Peyer's patch (tissue), 4 donors: Measurements from ENCODE around the gene CNTN4. TPM values are rescaled to one million over a fixed set of nuclear protein-coding genes. Genes with fewer than 3 reads are reported as not detected.

Source experiments
- DNase-seq, 3 donors: peaks; one replicate each; pipeline ENCODE4 v3.0.0-alpha.2; 2017 to 2019
- H3K27ac ChIP-seq, 4 donors: fragments of 200-600 bp; sonication (generic); one replicate each; pipeline ENCODE4 v1.5.1; 2016 to 2019
- H3K27me3 ChIP-seq, 2 donors: fragments of 200-600 bp; sonication (generic); one replicate each; pipeline ENCODE4 v1.5.1; 2019
- H3K36me3 ChIP-seq, 3 donors: fragments of 200-600 bp; sonication (generic); one replicate each; pipeline ENCODE4 v1.5.1; 2016 to 2019
- H3K4me1 ChIP-seq, 4 donors: fragments of 200-600 bp; sonication (generic); one replicate each; pipeline ENCODE4 v1.5.1; 2016 to 2019
- H3K4me3 ChIP-seq, 4 donors: fragments of 200-600 bp; sonication (generic); 1 replicate in 3 of 4; 2 replicates in 1 of 4; pipeline ENCODE4 v1.5.1; 2016 to 2019; ENCODE audit warnings: mild to moderate bottlenecking in 1 of 4
- H3K9me3 ChIP-seq, 4 donors: fragments of 200-600 bp; sonication (generic); one replicate each; pipeline ENCODE4 v1.5.1; 2016 to 2019; ENCODE audit warnings: mild to moderate bottlenecking in 1 of 4
- CTCF ChIP-seq, 6 experiments: fragments of 450-650 bp in 4 of 6; fragments of 200-600 bp in 2 of 6; sonication (generic) in 1 of 6; IDR thresholded peaks; one replicate each; pipeline ENCODE4 v1.5.1; 2017 to 2019; ENCODE audit warnings: antibody characterized with exemption in 6 of 6, mild to moderate bottlenecking in 3 of 6, moderate library complexity in 1 of 6
- POLR2A ChIP-seq, 2 donors: fragments of 450-650 bp; IDR thresholded peaks; one replicate each; pipeline ENCODE4 v1.5.1; 2017; ENCODE audit warnings: antibody characterized with exemption in 2 of 2, mild to moderate bottlenecking in 2 of 2, moderate library complexity in 2 of 2
- total RNA-seq, 4 donors: library from RNA; depleted of rRNA; stranded (reverse); fragments of >200 nt; gene quantifications; one replicate each; pipeline ENCODE4 v1.1.0, GENCODE V29; 2016

CNTN4 gene
- total RNA-seq, 4 donors from 2014 or later: 5.4 to 31.1 (median 19.9) TPM

DNA sequence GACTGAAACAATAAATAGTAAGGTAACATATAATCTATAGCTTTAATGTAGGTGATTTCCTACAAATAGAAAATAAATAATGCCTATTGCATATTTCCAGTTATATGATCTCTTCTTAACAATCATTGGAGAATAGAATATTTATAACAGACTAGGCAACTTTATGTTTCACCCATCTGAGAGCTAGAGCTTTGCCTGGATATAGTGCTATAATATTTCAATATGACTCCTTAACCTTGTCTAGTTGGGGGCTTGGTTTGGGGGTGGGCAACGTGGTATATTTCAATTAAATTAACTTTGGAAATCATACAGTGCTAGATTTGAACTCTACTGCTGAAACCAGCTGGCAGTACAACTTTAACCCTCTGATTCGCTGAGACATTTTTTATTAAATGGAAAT is 265.2 kb downstream of the CNTN4 start:
- Histone ChIP-seq H3K4me3 (no peak overlapping the region), H3K36me3 (no peaks in the 10 kb centered on the region), H3K27me3 (no peaks in the 10 kb centered on the region), H3K9me3 (no peaks in the 10 kb centered on the region), H3K4me1 (no peaks in the 10 kb centered on the region), H3K27ac (no peak overlapping the region)
- TF ChIP-seq POLR2A (IDR thresholded peaks at IDR 0.05) (no peak), CTCF (IDR thresholded peaks at IDR 0.05) (no peak)
- no peak for DNase-seq

- Histone ChIP-seq H3K36me3 (no peaks in the 10 kb centered on the region), H3K4me3 (no peak overlapping the region), H3K27me3 (no peaks in the 10 kb centered on the region), H3K9me3 (no peaks in the 10 kb centered on the region), H3K4me1 (no peaks in the 10 kb centered on the region), H3K27ac (no peak overlapping the region)
- TF ChIP-seq POLR2A (IDR thresholded peaks at IDR 0.05) (no peak), CTCF (IDR thresholded peaks at IDR 0.05) (no peak)
- no peak for DNase-seq
These were observed 271.7 kb downstream of the CNTN4 start for GRCh38 chr3:2370317-2370716.

DNA sequence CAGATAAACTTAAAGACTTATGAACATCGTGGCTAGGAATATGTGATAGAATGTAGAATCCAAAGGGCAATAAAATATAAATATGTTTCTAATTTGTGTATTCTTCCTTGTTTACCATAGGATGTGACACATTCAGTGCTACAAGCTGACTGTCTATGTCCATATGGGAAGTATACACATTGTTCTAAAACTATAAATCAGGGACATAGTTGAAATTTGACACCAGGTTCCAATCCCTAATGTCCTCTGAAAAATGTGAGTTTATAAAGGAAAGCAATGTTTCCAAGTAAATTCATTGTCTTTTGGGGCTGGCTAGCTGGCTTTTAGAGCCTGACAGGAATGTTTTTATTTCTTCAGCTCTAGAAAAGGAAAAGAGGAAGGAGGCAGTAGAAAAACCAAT is 273.6 kb downstream of the CNTN4 start:
- H3K9me3 ChIP-seq: no peaks in the 10 kb centered on the region

DNA sequence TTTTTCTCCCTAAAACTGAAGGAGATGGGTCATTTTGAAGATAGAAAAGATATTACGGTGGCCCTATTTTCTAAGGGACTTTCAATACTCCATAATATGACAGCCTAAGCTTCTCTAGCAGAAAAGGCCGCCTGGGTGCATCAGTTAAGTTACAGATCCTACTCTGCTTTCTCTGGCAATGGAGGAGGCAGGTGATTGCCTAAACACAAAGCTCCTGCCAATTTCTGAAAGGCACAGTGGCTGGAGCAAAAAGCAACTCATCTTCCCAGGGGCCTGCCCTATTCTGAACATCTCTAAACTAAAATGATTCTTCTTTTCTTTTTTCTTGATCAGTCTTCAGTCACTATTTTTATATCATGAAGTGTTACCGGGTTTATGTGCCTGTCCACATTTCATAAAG is 276.7 kb downstream of the CNTN4 start:
- H3K27ac ChIP-seq: no peak overlapping the region
- no peaks in the 10 kb centered on the region for H3K4me1 ChIP-seq

More for the DNA sequence above, 273.6 kb downstream of the CNTN4 start:
- no peak overlapping the region for H3K27ac ChIP-seq
- no peaks in the 10 kb centered on the region for H3K36me3 ChIP-seq
- H3K4me3 ChIP-seq: no peak overlapping the region
- DNase-seq: no peak
- TF ChIP-seq POLR2A (IDR thresholded peaks at IDR 0.05) (no peak), CTCF (IDR thresholded peaks at IDR 0.05) (no peak)
- H3K4me1 ChIP-seq: no peaks in the 10 kb centered on the region
- H3K27me3 ChIP-seq: no peaks in the 10 kb centered on the region

DNA sequence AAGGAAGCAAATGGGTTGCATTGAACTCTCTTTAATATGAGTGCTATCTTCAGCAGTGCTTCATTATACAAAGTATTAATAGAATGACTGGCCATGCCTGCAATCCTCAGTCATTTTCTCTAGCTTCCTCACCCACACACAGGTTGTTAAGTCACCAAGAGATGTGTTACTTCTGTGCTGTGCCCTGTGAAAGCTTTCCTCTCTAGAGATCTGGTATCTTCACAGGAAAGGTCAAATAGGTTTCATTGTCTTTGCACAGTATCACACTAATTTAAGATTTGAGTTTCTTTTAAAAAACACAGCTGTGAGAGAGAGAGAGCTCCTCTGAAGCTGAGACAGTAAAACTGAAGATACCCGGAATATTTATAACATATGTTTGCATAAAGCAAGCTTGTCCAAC is 278.6 kb downstream of the CNTN4 start:
- Histone ChIP-seq H3K27ac (no peak overlapping the region), H3K36me3 (no peaks in the 10 kb centered on the region), H3K27me3 (no peaks in the 10 kb centered on the region), H3K4me3 (no peak overlapping the region), H3K4me1 (no peaks in the 10 kb centered on the region), H3K9me3 (no peaks in the 10 kb centered on the region)
- no peak for TF ChIP-seq CTCF (IDR thresholded peaks at IDR 0.05)
- no peak for TF ChIP-seq POLR2A (IDR thresholded peaks at IDR 0.05)
- no peak for DNase-seq

More for the DNA sequence above, 276.7 kb downstream of the CNTN4 start:
- H3K9me3 ChIP-seq: no peaks in the 10 kb centered on the region
- no peaks in the 10 kb centered on the region for H3K27me3 ChIP-seq
- no peak overlapping the region for H3K4me3 ChIP-seq
- H3K36me3 ChIP-seq: no peaks in the 10 kb centered on the region
- TF ChIP-seq CTCF (IDR thresholded peaks at IDR 0.05) (no peak), POLR2A (IDR thresholded peaks at IDR 0.05) (no peak)
- no peak for DNase-seq

- TF ChIP-seq POLR2A (IDR thresholded peaks at IDR 0.05): no peak
- no peak for TF ChIP-seq CTCF (IDR thresholded peaks at IDR 0.05)
- no peak for DNase-seq
These were observed 292.4 kb downstream of the CNTN4 start for GRCh38 chr3:2390926-2391532.

More at GRCh38 chr3:2390926-2391532, 292.4 kb downstream of the CNTN4 start:
- Histone ChIP-seq H3K27me3 (no peaks in the 10 kb centered on the region), H3K27ac (no peak overlapping the region), H3K9me3 (no peaks in the 10 kb centered on the region), H3K36me3 (no peaks in the 10 kb centered on the region), H3K4me1 (no peaks in the 10 kb centered on the region), H3K4me3 (no peak overlapping the region)
